HG03196 (cell line): ENCODE data around the gene TYRO3.
"Not testable (repeated sequence)": the region's sequence is repeated elsewhere in the genome, so short reads cannot be mapped to it uniquely, and the experiment has no call there.

Experiments
- ATAC-seq: cut with Tn5 transposase; IDR thresholded peaks from one replicate; pipeline ENCODE4 v1.9.1; 2021; ENCODE audit not compliant: unreplicated experiment

Gene TYRO3

DNA sequence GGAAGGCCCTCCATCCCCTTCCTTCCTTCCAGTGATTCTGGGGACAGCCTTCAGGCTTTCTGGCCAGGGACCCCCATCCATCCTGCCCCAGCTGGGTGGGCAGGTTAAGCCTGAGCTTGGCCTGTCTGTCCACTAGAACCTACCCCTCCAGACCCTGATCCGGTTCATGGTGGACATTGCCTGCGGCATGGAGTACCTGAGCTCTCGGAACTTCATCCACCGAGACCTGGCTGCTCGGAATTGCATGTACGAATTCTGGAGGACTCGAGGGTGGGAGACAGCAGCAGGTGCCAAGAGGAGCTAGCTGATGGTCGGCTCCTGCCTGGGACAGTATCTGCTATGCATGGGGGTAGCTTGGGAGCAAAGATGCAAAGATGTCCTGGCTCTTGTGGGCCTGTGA lies 13.9 kb downstream of the TYRO3 start:
- no peak for ATAC-seq

DNA sequence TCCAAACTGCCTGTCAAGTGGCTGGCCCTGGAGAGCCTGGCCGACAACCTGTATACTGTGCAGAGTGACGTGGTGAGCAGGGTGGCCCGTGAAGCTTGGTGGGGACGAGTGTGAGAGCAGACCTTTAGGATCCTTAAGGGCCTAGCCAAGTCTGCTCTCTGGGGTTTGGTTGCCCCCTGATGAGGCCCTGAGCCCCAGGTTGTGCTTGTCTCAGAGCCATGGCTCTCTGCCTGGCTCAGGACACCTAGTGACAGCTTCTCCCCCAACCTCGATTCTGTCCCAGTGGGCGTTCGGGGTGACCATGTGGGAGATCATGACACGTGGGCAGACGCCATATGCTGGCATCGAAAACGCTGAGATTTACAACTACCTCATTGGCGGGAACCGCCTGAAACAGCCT lies 14.4 kb downstream of the TYRO3 start:
- ATAC-seq, result no peak

DNA sequence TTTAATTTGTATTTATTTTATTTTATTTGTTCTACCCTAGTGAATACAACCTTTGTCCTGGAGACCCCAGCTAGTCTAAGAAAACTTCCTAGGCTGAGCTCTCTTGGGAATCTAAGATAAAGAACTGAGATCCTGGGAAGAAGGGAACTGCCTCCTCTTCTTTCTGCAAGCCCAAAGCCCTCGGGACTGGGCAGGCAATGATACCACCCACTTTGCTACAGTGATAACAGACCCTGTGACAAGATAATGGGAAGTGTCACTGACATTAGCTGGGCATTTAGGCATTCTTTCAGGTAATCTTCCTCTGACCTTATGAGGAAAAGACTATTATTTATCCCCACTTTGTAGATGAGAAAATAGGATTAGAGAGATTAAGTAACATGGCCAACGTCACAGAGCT lies 15.1 kb downstream of the TYRO3 start:
- ATAC-seq, result no peak

DNA sequence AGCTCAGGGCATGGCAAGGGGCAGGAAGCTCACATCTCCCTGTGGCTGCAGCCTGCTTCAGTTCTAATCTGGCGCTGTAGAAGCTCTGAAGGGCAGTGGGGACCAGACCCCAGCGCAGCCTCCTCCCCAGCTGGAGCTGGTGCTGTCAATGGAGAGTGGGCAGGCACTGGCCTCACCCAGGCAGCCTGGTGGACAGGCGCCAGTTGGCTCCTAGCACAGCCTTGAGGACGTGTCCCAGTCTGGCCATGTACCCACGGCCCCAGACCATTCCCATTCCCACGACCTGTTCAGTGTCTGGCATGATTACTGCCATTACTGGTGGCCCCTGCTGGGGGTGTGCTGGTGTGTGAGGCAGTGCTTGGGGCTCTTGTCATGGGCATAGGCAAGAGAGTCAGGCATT lies 16.3 kb downstream of the TYRO3 start:
- ATAC-seq, result no peak

DNA sequence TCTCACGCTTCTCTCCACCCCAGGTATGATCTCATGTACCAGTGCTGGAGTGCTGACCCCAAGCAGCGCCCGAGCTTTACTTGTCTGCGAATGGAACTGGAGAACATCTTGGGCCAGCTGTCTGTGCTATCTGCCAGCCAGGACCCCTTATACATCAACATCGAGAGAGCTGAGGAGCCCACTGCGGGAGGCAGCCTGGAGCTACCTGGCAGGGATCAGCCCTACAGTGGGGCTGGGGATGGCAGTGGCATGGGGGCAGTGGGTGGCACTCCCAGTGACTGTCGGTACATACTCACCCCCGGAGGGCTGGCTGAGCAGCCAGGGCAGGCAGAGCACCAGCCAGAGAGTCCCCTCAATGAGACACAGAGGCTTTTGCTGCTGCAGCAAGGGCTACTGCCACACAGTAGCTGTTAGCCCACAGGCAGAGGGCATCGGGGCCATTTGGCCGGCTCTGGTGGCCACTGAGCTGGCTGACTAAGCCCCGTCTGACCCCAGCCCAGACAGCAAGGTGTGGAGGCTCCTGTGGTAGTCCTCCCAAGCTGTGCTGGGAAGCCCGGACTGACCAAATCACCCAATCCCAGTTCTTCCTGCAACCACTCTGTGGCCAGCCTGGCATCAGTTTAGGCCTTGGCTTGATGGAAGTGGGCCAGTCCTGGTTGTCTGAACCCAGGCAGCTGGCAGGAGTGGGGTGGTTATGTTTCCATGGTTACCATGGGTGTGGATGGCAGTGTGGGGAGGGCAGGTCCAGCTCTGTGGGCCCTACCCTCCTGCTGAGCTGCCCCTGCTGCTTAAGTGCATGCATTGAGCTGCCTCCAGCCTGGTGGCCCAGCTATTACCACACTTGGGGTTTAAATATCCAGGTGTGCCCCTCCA lies 19.1 kb downstream of the TYRO3 start:
- ATAC-seq, result no peak

DNA sequence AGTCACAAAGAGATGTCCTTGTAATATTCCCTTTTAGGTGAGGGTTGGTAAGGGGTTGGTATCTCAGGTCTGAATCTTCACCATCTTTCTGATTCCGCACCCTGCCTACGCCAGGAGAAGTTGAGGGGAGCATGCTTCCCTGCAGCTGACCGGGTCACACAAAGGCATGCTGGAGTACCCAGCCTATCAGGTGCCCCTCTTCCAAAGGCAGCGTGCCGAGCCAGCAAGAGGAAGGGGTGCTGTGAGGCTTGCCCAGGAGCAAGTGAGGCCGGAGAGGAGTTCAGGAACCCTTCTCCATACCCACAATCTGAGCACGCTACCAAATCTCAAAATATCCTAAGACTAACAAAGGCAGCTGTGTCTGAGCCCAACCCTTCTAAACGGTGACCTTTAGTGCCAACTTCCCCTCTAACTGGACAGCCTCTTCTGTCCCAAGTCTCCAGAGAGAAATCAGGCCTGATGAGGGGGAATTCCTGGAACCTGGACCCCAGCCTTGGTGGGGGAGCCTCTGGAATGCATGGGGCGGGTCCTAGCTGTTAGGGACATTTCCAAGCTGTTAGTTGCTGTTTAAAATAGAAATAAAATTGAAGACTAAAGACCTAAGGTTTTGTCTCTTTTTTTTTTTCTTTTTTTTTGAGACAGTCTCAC lies 19.8 kb downstream of the TYRO3 start:
- no peak for ATAC-seq

DNA sequence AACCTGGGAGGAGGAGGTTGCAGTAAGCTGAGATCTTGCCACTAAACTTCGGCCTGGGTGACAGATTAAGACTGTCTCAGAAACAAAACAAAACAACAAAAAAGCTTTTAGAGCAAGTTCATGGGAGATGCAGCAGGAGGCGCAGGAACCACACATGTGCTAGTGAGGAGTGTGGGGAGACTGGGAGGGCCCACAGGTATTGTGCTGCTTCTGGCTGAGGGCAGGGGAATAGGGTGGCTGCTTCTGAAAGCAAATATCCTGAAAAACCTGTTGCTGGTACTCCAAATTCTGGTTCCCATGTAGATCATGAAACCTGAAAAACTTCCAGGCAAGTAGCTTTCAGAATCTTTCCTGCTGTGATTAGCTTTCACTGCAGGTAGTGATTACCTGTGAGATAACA lies 22.1 kb downstream of the TYRO3 start:
- no peak for ATAC-seq

DNA sequence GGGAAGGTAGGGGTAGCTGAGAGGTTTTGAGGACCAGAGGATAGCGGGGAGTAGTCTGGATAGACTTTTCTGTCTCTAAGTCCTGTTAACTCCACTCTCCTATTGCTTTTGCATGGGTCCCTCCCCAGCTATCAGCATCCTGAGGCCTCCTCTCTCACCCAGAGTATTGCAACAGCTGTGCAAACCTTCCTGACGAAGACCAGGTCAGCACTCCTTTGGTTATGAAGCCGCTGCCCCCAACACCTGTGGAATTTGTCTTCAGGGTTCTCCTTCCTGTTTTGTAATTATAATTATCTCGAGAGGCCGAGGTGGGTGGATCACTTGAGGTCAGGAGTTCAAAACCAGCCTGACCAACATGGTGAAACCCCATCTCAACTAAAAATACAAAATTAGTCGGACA lies 24.8 kb downstream of the TYRO3 start:
- ATAC-seq, result no peak

DNA sequence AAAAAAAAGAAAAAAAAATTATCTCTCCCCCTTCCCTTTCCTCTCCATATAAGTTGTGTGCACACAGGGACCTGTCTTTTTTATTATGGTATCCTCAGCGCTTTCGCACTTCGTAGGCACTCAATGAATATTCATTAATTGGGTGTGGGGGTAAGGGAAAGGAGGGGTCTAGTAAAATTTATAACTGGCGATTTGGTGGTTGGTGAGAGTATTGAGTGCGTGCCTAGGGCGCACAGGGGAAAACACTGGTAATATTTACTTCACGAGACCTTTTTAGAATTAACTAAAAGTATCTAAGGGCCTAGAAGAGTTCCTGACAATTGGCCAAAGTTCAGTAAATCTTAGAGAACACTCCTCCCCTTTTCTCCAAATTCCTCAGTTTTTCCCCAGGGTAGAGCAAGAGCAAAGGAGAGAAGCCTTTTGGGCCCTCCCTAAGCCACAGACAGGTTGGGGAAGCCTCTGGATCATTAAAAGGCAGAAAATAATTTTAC lies 25.7 kb downstream of the TYRO3 start:
- ATAC-seq, result no peak

DNA sequence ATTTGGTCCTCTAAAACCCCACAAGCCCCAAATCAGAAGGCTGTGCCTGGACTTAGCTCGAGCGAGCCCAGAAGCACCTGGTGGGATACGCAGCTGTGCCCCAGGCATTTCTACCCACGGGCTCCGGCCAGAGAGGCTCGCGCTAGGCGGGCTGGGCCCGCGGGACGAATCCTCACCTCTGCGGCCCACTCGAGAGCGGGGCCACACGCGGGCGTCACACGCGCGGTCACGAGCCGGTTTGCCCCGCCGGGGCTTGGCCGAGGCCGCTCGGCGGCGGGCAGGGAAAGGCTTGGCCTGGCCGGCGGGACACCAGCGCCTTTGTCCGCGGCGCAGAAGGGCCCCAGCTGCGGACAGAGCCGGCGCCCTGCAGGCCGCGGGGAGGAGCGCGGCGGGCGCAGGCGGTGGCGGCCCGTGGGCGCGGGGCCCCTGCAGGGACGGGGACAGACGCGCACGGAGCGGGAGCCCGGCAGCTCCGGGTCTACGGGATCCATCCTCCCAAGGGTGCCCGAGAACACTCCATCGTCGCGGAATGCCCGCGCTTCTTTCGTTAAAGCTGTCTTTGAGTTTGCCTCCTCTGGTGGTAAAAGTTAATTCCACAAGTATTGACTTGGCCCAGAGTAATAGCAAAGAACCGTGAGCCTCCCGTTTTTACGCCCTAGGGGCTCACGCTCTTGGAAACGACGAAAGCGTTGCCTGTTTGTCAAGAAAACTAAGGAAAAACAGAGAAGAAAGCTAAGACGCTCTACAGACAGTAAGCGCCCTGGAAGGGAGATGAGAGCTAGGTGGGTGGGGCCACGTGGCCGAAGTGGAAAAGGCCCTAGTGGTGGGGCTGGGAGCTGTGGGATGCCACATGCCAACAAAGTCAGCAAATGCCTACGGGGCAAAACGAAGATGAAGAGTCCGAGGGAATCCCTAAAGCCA lies 26.4 kb downstream of the TYRO3 start:
- no peak for ATAC-seq

DNA sequence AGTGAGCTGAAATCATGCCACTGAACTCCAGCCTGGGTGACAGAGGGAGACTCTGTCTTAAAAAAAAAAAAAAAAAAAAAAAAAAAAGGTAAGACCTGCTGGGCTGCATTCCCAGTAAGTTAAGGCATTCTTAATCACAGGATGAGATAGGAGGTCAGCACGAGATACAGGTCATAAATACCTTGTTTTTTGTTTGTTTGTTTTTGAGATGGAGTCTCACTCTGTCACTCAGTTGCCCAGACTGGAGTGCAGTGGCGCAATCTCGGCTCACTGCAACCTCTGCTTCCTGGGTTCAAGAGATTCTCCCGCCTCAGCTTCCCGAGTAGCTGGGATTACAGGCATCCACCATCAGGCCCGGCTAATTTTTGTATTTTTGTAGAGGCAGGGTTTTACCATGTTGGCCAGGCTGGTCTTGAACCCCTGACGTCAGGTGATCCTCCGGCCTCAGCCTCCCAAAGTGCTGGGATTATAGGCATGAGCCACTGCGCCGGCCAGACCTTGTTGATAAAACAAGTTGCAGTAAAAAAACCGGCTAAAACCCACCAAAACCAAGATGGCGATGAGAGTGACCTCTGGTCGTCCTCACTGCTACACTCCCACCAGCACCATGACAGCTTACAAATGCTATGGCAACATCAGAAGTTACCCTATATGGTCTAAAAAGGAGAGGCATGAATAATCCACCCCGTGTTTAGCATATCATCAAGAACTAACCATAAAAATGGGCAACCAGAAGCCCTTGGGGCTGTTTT lies 27.7 kb downstream of the TYRO3 start:
- not testable (repeated sequence) for ATAC-seq

DNA sequence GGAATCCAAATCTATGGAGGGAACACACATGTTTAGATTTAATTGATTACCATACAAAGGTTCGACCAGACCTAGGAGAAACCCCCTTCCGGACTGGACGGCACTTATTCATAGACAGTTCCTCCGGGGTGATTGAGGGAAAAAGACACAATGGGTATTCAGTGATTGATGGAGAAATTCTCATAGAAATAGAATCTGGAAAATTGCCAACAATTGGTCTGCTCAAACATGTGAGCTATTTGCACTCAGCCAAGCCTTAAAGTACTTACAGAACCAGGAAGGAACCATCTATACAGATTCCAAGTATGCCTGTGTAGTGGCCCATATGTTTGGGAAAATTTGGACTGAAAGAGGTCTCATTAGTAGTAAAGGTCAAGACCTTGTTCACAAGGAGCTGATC lies 30.0 kb downstream of the TYRO3 start:
- ATAC-seq, result not testable (repeated sequence)

DNA sequence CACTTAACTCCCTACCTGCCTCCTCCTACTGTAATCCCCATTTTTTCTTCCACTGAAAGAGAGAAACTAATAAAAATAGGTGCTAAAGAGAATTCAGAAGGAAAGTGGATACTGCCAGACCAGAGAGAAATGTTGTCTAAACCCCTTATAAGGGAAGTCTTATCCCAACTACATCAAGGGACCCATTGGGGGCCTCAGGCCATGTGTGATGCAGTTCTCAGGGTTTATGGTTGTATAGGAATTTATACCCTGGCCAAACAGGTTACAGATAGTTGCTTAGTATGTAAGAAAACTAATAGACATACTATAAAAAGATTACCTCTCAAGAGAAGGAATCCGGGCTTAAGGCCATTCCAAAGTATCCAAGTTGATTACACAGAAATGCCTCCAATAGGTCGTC lies 30.6 kb downstream of the TYRO3 start:
- ATAC-seq, result not testable (repeated sequence)

DNA sequence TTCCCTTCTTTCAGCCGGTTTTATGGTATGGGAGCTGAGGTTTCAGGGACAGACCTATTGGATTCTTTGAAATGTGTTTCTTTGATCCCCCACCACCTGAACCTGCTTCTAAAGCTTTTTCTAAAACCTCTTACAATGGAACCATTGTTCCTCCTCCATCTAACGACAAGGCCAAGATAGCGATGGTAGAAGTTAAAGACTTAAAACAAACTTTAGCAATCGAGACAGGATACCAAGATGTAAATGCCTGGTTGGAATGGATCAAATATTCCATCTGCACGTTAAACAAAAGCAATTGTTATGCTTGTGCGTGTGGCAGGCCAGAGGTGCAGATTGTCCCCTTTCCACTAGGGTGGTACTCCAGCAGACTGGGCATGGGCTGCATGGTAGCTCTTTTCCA lies 32.2 kb downstream of the TYRO3 start:
- not testable (repeated sequence) for ATAC-seq

DNA sequence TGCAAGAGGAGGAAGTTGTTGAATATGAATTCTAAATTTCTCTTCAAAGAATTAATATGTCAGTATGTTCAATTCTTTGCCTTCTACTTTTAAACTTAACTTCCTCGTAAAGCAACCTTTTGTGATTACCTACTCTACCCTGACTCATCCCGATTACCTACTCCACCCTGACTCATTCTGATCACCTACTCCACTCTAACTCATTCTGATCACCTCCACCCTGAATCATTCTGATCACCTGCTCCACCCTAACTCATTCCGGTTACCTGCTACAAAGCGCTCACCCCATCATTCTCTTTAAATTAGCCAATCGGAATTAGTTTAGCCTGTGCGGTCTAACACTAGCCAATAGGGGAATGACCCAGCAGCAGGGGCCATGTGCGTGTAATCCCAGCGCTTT lies 33.7 kb downstream of the TYRO3 start:
- ATAC-seq, result not testable (repeated sequence)

DNA sequence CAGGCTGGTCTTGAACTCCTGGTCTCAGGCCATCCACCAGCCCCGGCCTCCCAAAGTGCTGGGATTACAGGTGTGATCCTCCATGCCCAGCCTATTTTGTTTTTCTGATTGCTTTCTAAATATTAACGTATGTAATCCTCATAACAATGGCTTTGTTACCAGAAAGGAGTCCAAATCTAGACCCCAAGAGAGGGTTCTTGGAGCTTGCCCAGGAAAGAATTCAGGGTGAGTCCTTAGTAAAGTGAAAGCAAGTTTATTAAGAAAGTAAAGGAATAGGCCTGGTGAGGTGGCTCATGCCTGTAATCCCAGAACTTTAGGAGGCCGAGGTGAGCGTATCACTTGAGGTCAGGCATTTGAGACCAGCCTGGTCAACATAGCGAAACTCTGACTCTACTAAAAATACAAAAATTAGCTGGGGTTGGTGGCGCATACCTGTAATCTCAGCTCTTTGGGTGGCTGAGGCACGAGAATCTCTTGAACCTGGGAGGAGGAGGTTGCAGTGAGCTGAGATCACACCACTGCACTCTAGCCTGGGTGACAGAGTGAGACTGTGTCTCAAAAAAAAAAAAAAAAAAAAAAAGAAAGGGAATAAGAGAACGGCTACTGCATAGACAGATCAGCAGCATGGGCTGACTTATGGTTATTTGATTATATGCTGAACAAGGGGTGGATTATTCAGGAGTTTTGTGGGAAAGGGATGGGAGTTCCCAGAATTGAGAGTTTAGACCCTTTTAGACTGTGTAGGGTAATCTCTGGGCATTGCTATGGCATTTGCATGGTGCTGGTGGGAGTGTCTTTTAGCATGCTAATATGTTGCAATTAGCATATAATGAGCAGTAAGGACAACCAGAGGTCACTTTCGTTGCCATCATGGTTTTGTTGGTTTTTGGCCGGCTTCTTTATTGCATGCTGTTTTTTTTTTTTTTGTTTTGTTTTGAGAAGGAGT lies 36.1 kb downstream of the TYRO3 start:
- ATAC-seq, result no peak

DNA sequence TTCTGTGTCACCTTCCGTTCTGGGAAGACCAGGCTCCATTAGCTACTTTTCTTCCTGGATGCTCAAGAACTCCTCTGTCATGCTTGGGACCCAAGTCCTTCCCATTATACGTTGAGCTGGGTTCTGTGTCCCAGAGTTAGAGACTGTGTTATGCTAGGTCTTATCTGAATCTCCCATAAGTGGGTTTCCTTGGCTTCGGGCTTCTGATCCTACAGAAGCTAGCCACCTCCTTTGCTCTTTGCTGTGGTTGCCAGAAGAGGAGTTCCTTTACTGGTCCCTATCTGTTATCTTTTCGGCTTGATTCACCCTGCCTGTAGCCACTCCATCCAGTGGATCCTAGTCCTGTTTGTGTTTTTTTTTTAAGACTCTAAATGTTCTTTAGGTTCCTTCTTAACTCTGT lies 38.0 kb downstream of the TYRO3 start:
- ATAC-seq, result no peak

DNA sequence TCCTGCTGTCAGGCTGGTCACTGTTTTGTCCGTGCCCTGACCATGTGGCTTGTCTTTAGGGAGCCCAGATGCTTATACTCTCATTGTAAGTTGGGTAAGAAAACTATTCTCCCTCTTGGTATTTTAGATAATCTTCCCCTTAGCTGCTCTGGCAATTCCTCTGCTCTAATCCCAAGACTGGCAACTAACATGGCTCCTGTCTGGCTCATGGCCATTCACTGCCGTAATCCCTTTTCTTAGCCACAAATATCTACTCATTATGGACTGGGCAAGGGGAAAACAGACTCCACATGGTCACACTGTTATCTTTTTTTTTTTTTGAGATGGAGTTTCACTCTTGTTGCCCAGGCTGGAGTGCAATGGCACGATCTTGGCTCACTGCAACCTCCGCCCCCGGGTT lies 38.8 kb downstream of the TYRO3 start:
- no peak for ATAC-seq

DNA sequence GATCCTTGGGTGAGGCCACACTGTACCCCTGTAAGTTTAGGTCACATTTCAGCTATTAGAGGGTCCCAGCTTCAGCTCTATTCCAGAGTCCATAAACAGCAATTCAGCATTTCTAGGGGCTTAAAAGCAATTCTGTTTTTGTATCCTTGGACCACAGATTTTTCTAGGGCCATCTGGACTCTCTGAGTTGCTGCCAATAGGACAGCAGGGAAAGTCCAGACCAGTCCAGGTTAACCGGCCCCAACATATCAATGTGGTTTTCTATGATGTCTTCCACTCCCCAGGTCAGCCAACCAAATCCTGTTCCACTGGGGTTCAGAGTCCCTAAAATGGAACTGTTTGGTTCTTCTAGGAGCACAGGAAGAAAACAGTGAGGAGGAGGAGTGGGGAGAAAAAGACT lies 40.0 kb downstream of the TYRO3 start:
- no peak for ATAC-seq
